B cell (primary cell): ENCODE data around the gene MOSPD3.

Experiments
- EZH2 ChIP-seq: IDR thresholded peaks from 2 replicates; pipeline ENCODE4 v1.6.1; 2012; ENCODE audit warnings: borderline replicate concordance, low read depth, mild to moderate bottlenecking, moderate library complexity, low read length; ENCODE audit not compliant: insufficient read depth, poor library complexity, severe bottlenecking
- TF ChIP-seq, protein P1 (sequence below): fragments of 200-600 bp; IDR thresholded peaks from one replicate; pipeline ENCODE4 v1.8.0; 2022; ENCODE audit warnings: antibody characterized with exemption, mild to moderate bottlenecking

DNA sequence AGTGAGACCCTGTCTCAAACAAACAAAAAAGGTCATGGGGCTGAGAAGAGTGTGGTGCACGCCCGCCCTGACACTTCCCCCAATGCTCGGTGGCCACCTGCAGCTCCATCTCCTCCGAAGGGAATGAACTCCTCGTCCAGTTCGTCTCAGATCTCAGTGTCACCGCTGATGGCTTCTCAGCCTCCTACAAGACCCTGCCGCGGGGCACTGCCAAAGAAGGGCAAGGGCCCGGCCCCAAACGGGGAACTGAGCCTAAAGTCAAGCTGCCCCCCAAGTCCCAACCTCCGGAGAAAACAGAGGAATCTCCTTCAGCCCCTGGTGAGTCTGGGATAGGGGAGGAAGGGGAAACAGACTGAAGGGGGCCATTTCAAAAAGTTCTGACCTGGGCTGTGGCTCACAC, 6.0 kb upstream of the MOSPD3 start:
- TF ChIP-seq, protein P1, sequence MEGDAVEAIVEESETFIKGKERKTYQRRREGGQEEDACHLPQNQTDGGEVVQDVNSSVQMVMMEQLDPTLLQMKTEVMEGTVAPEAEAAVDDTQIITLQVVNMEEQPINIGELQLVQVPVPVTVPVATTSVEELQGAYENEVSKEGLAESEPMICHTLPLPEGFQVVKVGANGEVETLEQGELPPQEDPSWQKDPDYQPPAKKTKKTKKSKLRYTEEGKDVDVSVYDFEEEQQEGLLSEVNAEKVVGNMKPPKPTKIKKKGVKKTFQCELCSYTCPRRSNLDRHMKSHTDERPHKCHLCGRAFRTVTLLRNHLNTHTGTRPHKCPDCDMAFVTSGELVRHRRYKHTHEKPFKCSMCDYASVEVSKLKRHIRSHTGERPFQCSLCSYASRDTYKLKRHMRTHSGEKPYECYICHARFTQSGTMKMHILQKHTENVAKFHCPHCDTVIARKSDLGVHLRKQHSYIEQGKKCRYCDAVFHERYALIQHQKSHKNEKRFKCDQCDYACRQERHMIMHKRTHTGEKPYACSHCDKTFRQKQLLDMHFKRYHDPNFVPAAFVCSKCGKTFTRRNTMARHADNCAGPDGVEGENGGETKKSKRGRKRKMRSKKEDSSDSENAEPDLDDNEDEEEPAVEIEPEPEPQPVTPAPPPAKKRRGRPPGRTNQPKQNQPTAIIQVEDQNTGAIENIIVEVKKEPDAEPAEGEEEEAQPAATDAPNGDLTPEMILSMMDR = no peak
- TF ChIP-seq EZH2 = no peak
